Body of pancreas (tissue), 4 donors: ENCODE data around the gene CD180. TPM values are rescaled to one million over a fixed set of nuclear protein-coding genes. Genes with fewer than 3 reads are reported as not detected.

Source experiments
- ATAC-seq: fragments of 150-250 bp; one replicate; pipeline ENCODE4 v1.9.1; 2016
- DNase-seq, 4 donors: peaks; one replicate each; pipeline ENCODE4 v3.0.0-alpha.2; 2019
- H3K27ac ChIP-seq, 4 donors: fragments of 200-600 bp; sonication (generic); 1 replicate in 3 of 4; 2 replicates in 1 of 4; pipeline versions ENCODE4 v1.5.1 to v1.6.1; 2016 to 2019; ENCODE audit warnings: mild to moderate bottlenecking in 1 of 4, mixed read lengths in 1 of 4, moderate library complexity in 1 of 4
- H3K27me3 ChIP-seq, 2 donors: fragments of 200-600 bp; sonication (generic); one replicate each; pipeline ENCODE4 v1.6.0; 2016; ENCODE audit warnings: mild to moderate bottlenecking in 1 of 2
- H3K36me3 ChIP-seq, 2 donors: fragments of 200-600 bp; sonication (generic); replicated peaks in 1 of 2; 2 replicates each; pipeline ENCODE4 v1.5.1; 2016; ENCODE audit warnings: low read depth in 2 of 2; ENCODE audit not compliant: insufficient read depth in 1 of 2
- H3K4me1 ChIP-seq: fragments of 200-600 bp; sonication (generic); one replicate; pipeline ENCODE4 v1.6.0; 2016
- H3K4me3 ChIP-seq, 2 donors: fragments of 200-600 bp; sonication (generic); 1 replicate in 1 of 2; 2 replicates in 1 of 2; pipeline ENCODE4 v1.5.1; 2016 to 2019
- H3K9me3 ChIP-seq, 3 donors: fragments of 200-600 bp; sonication (generic); 1 replicate in 2 of 3; 2 replicates in 1 of 3; pipeline ENCODE4 v1.5.1; 2016
- POLR2A ChIP-seq, 3 donors: fragments of 450-650 bp; IDR thresholded peaks; one replicate each; pipeline ENCODE4 v1.6.1; 2016; ENCODE audit warnings: antibody characterized with exemption in 3 of 3, mild to moderate bottlenecking in 2 of 3
- WGBS, 2 donors: methylation state at CpG; one replicate each; pipeline ENCODE4 v1.1.5; 2017; 5-methylcytosine and 5-hydroxymethylcytosine counted together
- intact Hi-C: fragments of 100-400 bp; cut with DNase I; formaldehyde crosslinking; loops from one replicate; pipeline ENCODE4 v1.15.1; 2023
- total RNA-seq, 2 donors: library from RNA; depleted of rRNA; stranded (reverse); fragments of >200 nt; gene quantifications; one replicate each; pipeline ENCODE4 v1.1.0, GENCODE V29; 2016
- TF ChIP-seq, protein P1 (sequence below), 7 experiments: fragments of 450-650 bp in 4 of 7; fragments of 200-600 bp in 3 of 7; sonication (generic) in 3 of 7; IDR thresholded peaks; one replicate each; pipeline ENCODE4 v1.5.1; 2016 to 2019; ENCODE audit warnings: antibody characterized with exemption in 7 of 7

CD180 gene
- total RNA-seq, 2 donors from 2014 or later, result 0.26 TPM; not detected in 1

GRCh38 chr5:67243944-67244343 lies 47.3 kb upstream of the CD180 start:
- intact Hi-C loops, result loop anchor here (10.0 kb wide), 1 partner anchor 1001 kb away; no protein-coding TSS in a partner anchor
- H3K27ac ChIP-seq, result no peak overlapping the region

GRCh38 chr5:67243349-67243748 lies 46.8 kb upstream of the CD180 start:
- Histone ChIP-seq H3K27ac (no peak overlapping the region), H3K36me3 (no peaks in the 10 kb centered on the region), H3K4me1 (no peaks in the 10 kb centered on the region), H3K27me3 (no peaks in the 10 kb centered on the region), H3K4me3 (no peak overlapping the region), H3K9me3 (no peaks in the 10 kb centered on the region)
- DNase-seq (no peak), ATAC-seq (no peak)
- TF ChIP-seq POLR2A (IDR thresholded peaks at IDR 0.05), result no peak
- TF ChIP-seq, protein P1, sequence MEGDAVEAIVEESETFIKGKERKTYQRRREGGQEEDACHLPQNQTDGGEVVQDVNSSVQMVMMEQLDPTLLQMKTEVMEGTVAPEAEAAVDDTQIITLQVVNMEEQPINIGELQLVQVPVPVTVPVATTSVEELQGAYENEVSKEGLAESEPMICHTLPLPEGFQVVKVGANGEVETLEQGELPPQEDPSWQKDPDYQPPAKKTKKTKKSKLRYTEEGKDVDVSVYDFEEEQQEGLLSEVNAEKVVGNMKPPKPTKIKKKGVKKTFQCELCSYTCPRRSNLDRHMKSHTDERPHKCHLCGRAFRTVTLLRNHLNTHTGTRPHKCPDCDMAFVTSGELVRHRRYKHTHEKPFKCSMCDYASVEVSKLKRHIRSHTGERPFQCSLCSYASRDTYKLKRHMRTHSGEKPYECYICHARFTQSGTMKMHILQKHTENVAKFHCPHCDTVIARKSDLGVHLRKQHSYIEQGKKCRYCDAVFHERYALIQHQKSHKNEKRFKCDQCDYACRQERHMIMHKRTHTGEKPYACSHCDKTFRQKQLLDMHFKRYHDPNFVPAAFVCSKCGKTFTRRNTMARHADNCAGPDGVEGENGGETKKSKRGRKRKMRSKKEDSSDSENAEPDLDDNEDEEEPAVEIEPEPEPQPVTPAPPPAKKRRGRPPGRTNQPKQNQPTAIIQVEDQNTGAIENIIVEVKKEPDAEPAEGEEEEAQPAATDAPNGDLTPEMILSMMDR (IDR thresholded peaks at IDR 0.05), result no peak
- 84 to 92% methylated on average over 1 of the region's 1 CpG for WGBS, 2 donors
- intact Hi-C loops, result loop anchor here (10.0 kb wide), 1 partner anchor 1001 kb away; no protein-coding TSS in a partner anchor

More at GRCh38 chr5:67243944-67244343, 47.3 kb upstream of the CD180 start:
- Histone ChIP-seq H3K4me3 (no peak overlapping the region), H3K4me1 (no peaks in the 10 kb centered on the region), H3K9me3 (no peaks in the 10 kb centered on the region), H3K36me3 (no peaks in the 10 kb centered on the region), H3K27me3 (no peaks in the 10 kb centered on the region)
- 81 to 84% methylated on average over 4 of the region's 4 CpGs for WGBS, 2 donors
- ATAC-seq, result no peak
- DNase-seq, result no peak
- TF ChIP-seq, protein P1 (IDR thresholded peaks at IDR 0.05), result no peak
- no peak for TF ChIP-seq POLR2A (IDR thresholded peaks at IDR 0.05)

DNA sequence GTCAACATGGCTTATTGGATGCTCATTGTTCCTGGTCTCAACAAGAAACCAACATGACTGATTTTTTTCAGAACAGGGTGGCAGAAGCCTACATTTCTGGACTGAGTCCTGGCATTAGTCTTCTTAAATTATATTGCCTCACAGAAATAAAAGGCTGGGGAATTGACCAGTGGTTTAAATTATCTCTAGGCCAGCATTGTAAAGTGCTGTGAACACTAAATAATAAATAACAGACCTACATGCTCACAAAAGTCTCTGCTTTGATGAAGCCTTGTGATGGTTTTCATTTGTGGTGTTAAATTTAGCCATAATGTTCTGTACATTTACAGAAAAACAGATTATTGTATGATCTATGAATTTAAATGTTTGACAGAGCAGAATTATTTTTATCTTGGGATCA lies 44.7 kb upstream of the CD180 start:
- Histone ChIP-seq H3K4me3 (no peak overlapping the region), H3K27ac (no peak overlapping the region), H3K9me3 (no peaks in the 10 kb centered on the region), H3K4me1 (no peaks in the 10 kb centered on the region), H3K36me3 (no peaks in the 10 kb centered on the region), H3K27me3 (no peaks in the 10 kb centered on the region)
- DNase-seq (no peak), ATAC-seq (no peak)
- intact Hi-C loops, result loop anchor here (10.0 kb wide), 1 partner anchor 1003 kb away; no protein-coding TSS in a partner anchor
- TF ChIP-seq, protein P1 (IDR thresholded peaks at IDR 0.05), result no peak
- TF ChIP-seq POLR2A (IDR thresholded peaks at IDR 0.05), result no peak

DNA sequence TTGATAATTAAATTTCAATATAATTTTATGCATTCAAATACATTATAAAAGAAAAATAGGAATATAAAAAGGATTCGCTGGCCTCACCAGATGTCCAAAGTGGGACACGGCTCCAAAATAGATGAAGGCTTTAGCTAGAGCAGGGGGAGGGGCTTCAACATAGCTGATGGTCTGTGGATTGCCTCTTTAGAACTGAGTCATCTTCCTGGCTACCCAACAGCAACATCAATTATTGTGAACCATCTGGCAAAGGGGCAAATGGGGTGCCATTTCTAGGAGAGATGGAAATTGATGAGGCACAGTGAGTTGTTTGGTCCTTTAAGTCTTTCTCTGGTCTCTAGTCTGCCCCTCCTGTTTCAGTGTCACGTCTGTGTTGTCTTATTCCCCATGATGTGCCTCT lies 44.2 kb upstream of the CD180 start:
- Histone ChIP-seq H3K4me1 (peaks cover 3% of the 10 kb centered on the region), H3K4me3 (no peak overlapping the region), H3K27me3 (no peaks in the 10 kb centered on the region), H3K36me3 (no peaks in the 10 kb centered on the region), H3K9me3 (no peaks in the 10 kb centered on the region), H3K27ac (no peak overlapping the region)
- no peak for TF ChIP-seq POLR2A (IDR thresholded peaks at IDR 0.05)
- TF ChIP-seq, protein P1 (IDR thresholded peaks at IDR 0.05), result no peak
- ATAC-seq (no peak), DNase-seq (no peak)
- WGBS, 2 donors, result 82 to 85% methylated on average over 3 of the region's 3 CpGs
- intact Hi-C loops, result loop anchor here (10.0 kb wide), 1 partner anchor 1004 kb away; no protein-coding TSS in a partner anchor

GRCh38 chr5:67240065-67240464 lies 43.5 kb upstream of the CD180 start:
- DNase-seq (no peak), ATAC-seq (no peak)
- H3K4me3 ChIP-seq, result no peak overlapping the region
- no peak overlapping the region for H3K27ac ChIP-seq
- intact Hi-C loops, result loop anchor here (10.0 kb wide), 1 partner anchor 1005 kb away; no protein-coding TSS in a partner anchor
- H3K4me1 ChIP-seq, result peaks cover 8% of the 10 kb centered on the region
- TF ChIP-seq POLR2A (IDR thresholded peaks at IDR 0.05), result no peak
- TF ChIP-seq, protein P1 (IDR thresholded peaks at IDR 0.05), result no peak
- H3K27me3 ChIP-seq, result no peaks in the 10 kb centered on the region
- H3K36me3 ChIP-seq, result no peaks in the 10 kb centered on the region
- no peaks in the 10 kb centered on the region for H3K9me3 ChIP-seq
